IgD-negative memory B cell (primary cell): ENCODE measurements around the gene AGAP1. TPM values are rescaled to one million over a fixed set of nuclear protein-coding genes. Genes with fewer than 3 reads are reported as not detected.

Experiments
- H3K27ac Mint-ChIP-seq, 3 donors: one replicate each; pipeline ENCODE4 v1.8.0; 2020 to 2022; ENCODE audit warnings: mild to moderate bottlenecking in 3 of 3, mixed read lengths in 3 of 3, moderate library complexity in 1 of 3
- H3K27me3 Mint-ChIP-seq: one replicate; pipeline ENCODE4 v1.8.0; 2021; ENCODE audit warnings: mixed read lengths
- H3K36me3 Mint-ChIP-seq: one replicate; pipeline ENCODE4 v1.8.0; 2020; ENCODE audit warnings: mild to moderate bottlenecking, mixed read lengths
- H3K4me1 Mint-ChIP-seq, 3 donors: one replicate each; pipeline ENCODE4 v1.8.0; 2020 to 2022; ENCODE audit warnings: mixed read lengths in 3 of 3, mild to moderate bottlenecking in 1 of 3
- H3K4me3 Mint-ChIP-seq, 4 donors: one replicate each; pipeline ENCODE4 v1.8.0; 2020 to 2022; ENCODE audit warnings: mild to moderate bottlenecking in 4 of 4, mixed read lengths in 4 of 4, moderate library complexity in 3 of 4
- H3K9me3 Mint-ChIP-seq, 3 donors: one replicate each; pipeline ENCODE4 v1.8.0; 2020 to 2021; ENCODE audit warnings: mixed read lengths in 3 of 3, mild to moderate bottlenecking in 1 of 3
- polyA plus RNA-seq: library from polyadenylated mRNA; unstranded; fragments of 300-500 nt; fragmentation: Illumina TruSeq; gene quantifications from one replicate; pipeline ENCODE4 v1.2.3, GENCODE V29; 2021

Gene AGAP1
- polyA plus RNA-seq, 1 donor from 2014 or later = not detected

DNA sequence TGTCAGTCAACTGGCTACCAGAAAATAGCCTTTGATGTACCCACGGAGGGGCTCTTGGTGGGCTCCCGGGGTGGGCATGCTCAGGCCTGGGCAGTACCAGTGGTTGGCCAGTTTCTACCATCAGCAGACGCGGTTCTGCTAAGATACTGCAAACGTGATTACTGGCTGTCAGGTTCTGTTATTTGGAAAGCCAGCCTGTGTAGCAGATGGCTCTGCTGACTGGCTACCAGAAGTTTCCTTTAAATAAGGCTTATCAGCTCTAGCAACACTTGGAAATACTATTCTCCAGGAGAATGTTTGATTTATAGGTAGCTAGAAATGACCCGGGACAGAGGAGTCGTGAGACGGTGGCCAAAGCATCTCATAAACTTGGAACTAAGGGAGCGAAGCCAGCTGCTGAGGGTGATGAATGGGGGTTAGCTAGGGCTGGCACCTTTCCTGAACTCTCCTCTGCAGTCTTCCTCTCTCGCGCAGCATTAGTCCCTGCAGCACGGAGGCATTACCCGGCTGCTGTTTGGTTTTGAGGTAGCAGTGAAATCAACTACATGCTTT lies 171.9 kb downstream of the AGAP1 start:
- H3K27me3 Mint-ChIP-seq = peaks cover 44% of the 10 kb centered on the region
- peaks cover 0 to 4% (median 0%) of the 10 kb centered on the region in 3 donors for H3K9me3 Mint-ChIP-seq
- no peak overlapping the region for H3K27ac Mint-ChIP-seq
- H3K4me1 Mint-ChIP-seq = peaks cover 0 to 5% (median 4%) of the 10 kb centered on the region in 3 donors
- H3K36me3 Mint-ChIP-seq = peaks cover 1% of the 10 kb centered on the region
- H3K4me3 Mint-ChIP-seq = no peak overlapping the region

DNA sequence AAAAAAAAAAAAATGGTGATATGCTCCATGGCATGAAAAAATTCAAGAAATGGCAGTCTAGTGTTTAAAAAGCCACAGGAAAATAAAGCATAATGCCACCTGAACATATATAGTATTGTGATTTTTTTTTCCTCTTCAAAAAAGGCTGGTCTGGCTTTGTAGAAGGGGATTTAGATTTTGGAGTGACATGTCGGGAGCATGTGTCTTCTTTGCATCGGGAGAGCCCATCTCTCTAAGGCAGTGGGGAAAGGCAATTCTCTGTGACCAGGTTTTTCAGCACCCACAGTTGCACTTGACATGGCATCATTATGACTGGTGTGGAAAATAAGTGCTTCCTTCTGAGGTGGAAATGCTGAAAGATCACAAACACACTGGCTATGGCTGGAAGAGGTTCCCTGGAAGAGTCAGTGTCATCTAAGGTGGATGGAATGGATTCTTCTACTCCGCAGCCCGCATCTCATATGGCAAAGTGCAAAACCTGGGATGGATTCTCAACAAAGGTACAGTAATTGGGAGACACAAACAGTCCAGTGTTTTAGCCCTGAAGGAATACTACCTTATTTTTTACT lies 172.5 kb downstream of the AGAP1 start:
- H3K27me3 Mint-ChIP-seq = peaks cover 44% of the 10 kb centered on the region
- peak overlapping the region in 1 of 4 donors; percentile 79 for H3K4me3 Mint-ChIP-seq
- H3K9me3 Mint-ChIP-seq = peaks cover 0 to 2% (median 0%) of the 10 kb centered on the region in 3 donors
- H3K36me3 Mint-ChIP-seq = peaks cover 1% of the 10 kb centered on the region
- no peak overlapping the region for H3K27ac Mint-ChIP-seq
- peaks cover 0 to 5% (median 4%) of the 10 kb centered on the region in 3 donors for H3K4me1 Mint-ChIP-seq

DNA sequence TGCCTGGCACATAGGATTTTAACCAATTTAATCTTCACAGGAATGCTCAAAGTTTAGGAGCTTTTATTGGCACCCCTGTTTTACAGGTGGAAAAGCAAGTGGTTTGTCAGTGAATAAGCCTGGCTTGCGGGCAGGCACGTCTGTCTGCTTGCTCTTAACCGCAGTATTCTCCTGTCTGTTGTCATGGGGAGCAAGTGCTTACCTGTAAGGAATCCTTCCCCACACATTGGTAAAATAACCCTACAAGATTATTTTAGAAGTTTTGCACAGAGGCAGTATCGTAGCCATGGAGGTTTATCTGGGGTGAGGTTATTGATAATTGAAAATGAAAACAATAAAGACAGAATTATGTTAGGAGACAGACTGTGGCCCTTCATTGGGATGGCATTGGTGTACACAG lies 174.9 kb downstream of the AGAP1 start:
- Mint-ChIP-seq H3K27ac (no peak overlapping the region), H3K4me3 (peak overlapping the region in 2 of 4 donors; percentile 20 to 83), H3K4me1 (peaks cover 0 to 5% (median 4%) of the 10 kb centered on the region in 3 donors), H3K9me3 (no peaks in the 10 kb centered on the region), H3K27me3 (peaks cover 43% of the 10 kb centered on the region), H3K36me3 (no peaks in the 10 kb centered on the region)

DNA sequence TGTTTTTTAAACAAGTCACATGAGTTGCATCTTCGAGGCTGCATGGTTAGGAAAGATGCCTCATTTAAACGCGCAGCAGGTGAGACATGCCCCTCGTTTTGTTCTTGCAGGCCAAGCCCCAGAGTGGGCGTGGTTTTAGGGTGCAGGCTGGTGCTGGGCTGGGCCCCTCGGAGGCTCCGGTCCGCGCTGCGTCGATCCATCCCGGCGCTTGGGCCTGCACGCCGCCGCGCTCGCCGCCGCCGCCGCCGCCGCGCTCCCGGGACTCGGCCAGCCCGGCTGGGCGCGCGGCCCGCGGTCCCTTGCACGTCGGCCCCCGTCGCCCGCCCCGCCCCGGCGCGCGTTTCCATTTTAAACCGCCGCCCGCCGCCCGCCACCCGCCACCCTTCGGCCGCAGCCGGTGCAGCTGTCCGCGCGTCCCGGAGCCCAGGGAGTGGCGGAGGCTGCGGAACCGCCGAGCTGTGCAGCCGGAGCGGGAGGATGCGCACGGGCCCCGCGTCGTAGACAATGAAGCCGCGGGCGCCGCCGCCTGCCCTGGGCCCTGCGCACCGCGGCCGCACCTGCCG lies 175.5 kb downstream of the AGAP1 start:
- no peak overlapping the region for H3K27ac Mint-ChIP-seq
- H3K9me3 Mint-ChIP-seq = no peaks in the 10 kb centered on the region
- peaks cover 0 to 5% (median 4%) of the 10 kb centered on the region in 3 donors for H3K4me1 Mint-ChIP-seq
- peaks cover 44% of the 10 kb centered on the region for H3K27me3 Mint-ChIP-seq
- no peaks in the 10 kb centered on the region for H3K36me3 Mint-ChIP-seq
- H3K4me3 Mint-ChIP-seq = peak overlapping the region in 2 of 4 donors; percentile 17 to 83

DNA sequence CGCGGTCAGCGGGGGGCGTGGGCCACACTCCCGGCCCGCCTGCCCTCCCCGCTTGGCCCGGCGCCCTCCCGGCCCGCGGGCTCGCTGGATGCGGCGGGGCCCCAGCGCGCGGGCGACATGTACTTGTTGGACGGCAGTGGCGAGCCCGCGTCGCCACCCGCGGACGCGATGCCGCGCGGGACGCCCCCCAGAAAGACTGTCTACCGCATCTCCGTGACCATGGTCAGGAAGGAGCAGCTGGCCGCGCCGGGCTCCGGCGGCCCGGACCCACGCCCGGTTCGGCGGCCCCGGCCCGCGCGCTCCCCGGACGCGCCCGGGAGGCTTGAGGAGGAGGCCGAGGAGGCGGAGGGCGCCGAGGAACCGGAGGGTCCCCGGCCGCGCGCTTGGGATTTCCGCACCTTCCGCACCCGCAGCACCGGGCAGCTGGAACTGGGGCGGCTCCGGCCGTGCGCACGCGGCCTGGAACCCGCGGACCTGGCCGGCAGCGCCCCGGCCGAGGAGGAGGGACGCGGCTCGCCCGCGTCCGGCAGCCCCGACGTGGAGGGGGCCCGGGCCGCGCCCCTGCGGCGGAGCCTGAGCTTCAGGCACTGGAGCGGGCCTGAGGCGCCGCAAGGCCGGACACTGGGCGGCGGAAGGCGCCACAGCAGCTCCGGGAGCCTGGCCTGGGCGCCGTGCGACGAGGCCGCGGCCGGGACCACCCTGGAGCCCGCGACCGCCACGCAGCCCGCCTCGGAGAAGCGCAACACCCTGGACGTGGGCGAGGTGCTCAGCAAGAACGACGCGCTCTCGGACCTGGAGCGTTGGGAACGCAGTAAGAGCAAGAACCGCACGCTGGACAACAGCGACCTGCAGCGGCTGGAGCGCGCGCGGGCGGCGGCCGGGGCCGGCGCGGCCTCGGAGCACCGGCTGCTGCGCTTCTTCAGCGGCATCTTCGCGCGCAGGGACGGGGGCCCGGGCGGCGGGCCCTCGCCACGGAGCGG lies 176.4 kb downstream of the AGAP1 start:
- no peaks in the 10 kb centered on the region for H3K36me3 Mint-ChIP-seq
- H3K4me1 Mint-ChIP-seq = peaks cover 0 to 5% (median 4%) of the 10 kb centered on the region in 3 donors
- no peak overlapping the region for H3K4me3 Mint-ChIP-seq
- H3K27me3 Mint-ChIP-seq = peaks cover 42% of the 10 kb centered on the region
- no peak overlapping the region for H3K27ac Mint-ChIP-seq
- no peaks in the 10 kb centered on the region for H3K9me3 Mint-ChIP-seq

DNA sequence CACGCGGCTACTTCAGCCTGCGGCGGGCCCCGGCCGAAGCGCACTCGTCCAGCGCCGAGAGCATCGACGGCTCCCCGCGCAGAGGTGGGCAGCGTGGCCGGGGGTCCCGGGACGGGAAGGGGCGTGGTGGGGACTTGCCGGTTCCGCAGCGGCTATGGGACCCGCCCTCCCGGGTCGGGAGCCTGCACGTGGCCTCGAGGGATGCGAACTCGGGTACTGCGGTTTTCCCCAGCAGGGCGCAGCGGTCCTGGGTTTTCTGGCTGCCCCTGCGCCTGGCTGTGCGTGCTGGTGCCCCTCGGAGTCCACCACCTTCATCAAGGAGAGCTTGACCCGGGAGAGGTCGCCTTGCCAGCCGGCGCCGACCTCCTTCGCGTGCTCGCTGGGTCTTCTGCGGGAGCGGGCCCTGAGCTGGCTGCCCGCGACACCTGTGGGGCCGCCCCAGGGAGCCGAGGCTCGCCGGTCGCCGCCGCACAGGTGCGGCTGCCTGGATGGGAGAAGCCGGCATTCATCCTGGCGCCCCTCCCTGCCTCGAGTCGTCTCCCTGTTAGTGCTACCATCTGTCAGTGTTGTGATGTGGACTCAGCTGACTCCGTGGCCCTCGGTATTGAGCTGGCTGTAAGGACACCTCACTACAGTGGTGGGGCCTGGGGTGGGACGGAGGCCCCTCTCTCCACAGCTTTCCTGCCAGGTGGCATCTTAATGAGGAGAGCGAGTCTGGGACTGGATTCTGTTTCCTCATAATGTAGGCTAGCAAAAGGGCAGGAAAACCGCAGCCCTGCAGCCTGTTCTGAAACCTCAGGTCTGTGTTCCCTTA lies 177.3 kb downstream of the AGAP1 start:
- no peak overlapping the region for H3K27ac Mint-ChIP-seq
- peaks cover 36% of the 10 kb centered on the region for H3K27me3 Mint-ChIP-seq
- H3K4me1 Mint-ChIP-seq = peaks cover 0 to 5% (median 4%) of the 10 kb centered on the region in 3 donors
- peak overlapping the region in 1 of 4 donors; percentile 74 for H3K4me3 Mint-ChIP-seq
- H3K36me3 Mint-ChIP-seq = no peaks in the 10 kb centered on the region
- no peaks in the 10 kb centered on the region for H3K9me3 Mint-ChIP-seq

DNA sequence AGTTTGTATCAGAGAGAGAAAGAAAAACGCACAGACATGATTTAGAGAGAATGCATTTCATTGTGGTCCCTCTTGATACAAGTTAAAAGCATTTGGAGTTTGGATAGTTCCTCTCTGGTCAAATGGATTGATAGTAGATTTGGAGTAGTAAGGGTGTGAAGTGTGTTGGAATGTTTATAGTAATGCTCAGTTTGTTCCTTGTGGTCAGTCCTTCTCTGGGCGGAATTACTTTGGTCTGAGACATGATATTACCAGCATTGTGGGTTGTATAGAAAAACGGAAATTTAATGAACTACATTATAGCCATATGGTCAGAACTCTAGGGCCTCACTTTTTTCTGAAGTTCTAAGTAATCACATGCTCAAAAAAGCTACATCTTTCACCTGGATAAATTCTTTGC lies 178.9 kb downstream of the AGAP1 start:
- peaks cover 0 to 5% (median 4%) of the 10 kb centered on the region in 3 donors for H3K4me1 Mint-ChIP-seq
- no peak overlapping the region for H3K4me3 Mint-ChIP-seq
- no peaks in the 10 kb centered on the region for H3K9me3 Mint-ChIP-seq
- peaks cover 26% of the 10 kb centered on the region for H3K27me3 Mint-ChIP-seq
- no peak overlapping the region for H3K27ac Mint-ChIP-seq
- H3K36me3 Mint-ChIP-seq = no peaks in the 10 kb centered on the region

DNA sequence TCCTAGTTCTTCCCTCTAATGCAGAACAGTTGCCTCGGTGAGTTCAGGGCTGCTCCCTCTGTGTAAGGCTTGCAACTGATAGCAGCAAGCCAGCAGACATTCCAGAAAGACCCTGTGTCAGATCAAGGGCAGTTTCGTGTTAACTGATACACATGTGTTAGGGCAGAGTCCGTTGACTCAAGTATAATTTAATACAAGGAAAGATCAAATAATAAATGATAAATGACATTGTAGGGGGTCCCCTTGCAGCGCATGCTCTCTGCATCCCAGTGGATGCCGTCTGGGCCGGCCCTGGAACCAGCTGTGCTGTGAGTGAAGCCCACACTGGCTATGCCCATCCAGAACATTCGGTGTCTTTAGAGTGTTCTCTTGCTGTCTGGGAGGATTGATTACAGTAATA lies 180.3 kb downstream of the AGAP1 start:
- Mint-ChIP-seq H3K27ac (no peak overlapping the region), H3K4me3 (no peak overlapping the region), H3K36me3 (no peaks in the 10 kb centered on the region), H3K4me1 (peaks cover 0 to under 1% (median 0%) of the 10 kb centered on the region in 3 donors), H3K27me3 (peaks cover 16% of the 10 kb centered on the region), H3K9me3 (no peaks in the 10 kb centered on the region)

DNA sequence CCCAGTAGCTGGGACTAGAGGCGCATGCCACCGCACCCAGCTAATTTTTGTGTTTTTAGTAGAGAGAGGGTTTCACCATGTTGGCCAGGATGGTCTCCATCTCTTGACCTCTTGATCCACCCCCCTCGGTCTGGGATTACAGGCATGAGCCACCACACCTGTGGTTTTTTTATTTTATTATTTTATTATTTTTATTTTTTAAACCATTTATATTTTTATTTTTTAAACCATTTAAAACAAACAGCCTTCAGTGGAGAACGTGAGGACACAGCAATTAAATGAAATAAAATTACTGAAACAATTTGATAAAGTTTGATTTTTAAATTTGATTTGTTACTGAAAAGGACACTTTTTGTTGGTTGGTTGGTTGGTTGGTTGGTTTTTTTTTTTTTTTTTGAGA lies 181.0 kb downstream of the AGAP1 start:
- Mint-ChIP-seq H3K36me3 (no peaks in the 10 kb centered on the region), H3K27me3 (peaks cover 15% of the 10 kb centered on the region), H3K27ac (no peak overlapping the region), H3K9me3 (no peaks in the 10 kb centered on the region), H3K4me3 (no peak overlapping the region), H3K4me1 (no peaks in the 10 kb centered on the region)

DNA sequence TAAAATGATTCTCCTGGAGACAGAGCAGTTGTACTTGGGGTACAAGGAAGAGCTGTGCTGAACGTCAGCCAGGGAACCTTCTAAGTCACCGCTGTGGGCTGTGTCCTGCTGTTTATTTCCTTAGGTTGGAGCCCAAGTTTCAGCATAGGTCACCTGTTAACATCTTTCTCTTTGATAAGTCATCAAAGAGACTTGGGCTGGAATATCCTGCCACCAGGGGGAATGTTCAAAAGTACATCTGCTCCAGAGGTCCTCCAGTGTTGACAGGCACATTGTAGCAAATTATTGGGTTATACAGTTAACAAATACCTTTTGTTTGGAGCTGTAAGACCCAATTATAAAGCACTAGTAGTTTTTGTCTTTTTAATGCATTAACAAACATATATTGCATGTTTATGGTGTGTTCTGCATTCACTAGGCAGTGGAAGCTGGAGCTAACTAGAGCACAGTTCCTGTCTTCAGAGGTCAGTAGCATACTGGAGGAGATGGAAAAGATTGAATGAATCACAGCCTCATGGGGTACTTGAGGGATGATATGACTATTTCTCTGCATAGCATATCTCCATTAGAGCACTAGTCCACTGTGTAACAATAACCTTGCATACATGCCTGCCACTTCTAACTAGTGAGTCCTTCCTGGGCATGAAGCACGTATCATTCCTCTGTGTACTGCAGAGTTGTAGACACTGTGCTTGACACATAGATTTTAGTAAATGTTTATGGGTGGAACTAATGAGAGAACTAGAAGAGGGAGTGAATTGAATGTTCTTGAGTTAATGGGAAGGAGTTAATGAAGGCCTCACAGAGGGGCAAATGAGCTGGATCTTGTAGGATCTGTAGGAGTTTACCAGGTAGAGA lies 182.1 kb downstream of the AGAP1 start:
- no peak overlapping the region for H3K4me3 Mint-ChIP-seq
- H3K27me3 Mint-ChIP-seq = peaks cover 15% of the 10 kb centered on the region
- no peaks in the 10 kb centered on the region for H3K36me3 Mint-ChIP-seq
- no peaks in the 10 kb centered on the region for H3K4me1 Mint-ChIP-seq
- no peaks in the 10 kb centered on the region for H3K9me3 Mint-ChIP-seq
- no peak overlapping the region for H3K27ac Mint-ChIP-seq

DNA sequence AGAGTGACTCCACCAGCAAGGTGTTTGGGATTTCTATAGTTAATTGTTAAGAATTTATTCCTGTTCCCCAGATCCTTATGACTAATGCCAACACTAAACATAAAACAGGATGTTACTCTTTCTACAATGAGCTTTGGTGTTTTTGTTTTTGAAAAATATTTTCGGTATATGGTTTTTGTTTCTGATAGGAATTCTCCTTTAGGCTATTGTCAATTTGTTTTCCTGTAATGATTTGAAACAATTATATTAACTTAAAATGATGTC lies 182.6 kb downstream of the AGAP1 start:
- Mint-ChIP-seq H3K27ac (no peak overlapping the region), H3K4me3 (no peak overlapping the region), H3K36me3 (no peaks in the 10 kb centered on the region), H3K27me3 (peaks cover 13% of the 10 kb centered on the region), H3K4me1 (no peaks in the 10 kb centered on the region), H3K9me3 (no peaks in the 10 kb centered on the region)

DNA sequence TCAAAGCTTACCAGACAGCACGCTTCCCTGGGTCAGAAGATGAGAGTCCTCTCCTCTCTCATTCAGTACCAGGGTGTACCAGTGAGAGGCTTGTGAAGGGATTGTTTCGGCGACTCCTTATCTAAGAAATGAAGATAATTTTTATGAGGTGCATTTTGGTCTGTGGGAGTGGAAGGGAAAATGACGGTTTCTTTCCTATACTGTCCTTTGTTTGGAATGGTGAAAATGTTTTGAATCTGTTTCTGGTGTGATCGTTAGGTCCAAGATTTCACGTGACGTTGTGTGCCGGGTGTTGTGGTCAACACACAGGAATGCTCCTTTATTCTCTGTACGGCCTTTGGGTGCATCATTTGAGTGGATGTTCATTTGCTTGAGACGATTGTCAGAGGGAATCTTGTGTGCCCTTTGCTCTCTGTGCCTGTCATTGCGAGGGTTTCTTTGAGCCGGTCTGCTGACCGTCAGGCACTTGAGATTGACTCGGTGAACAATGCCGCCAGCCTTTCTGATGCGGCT lies 183.5 kb downstream of the AGAP1 start:
- Mint-ChIP-seq H3K4me1 (no peaks in the 10 kb centered on the region), H3K27me3 (peaks cover 6% of the 10 kb centered on the region), H3K4me3 (no peak overlapping the region), H3K36me3 (no peaks in the 10 kb centered on the region), H3K9me3 (no peaks in the 10 kb centered on the region), H3K27ac (peak overlapping the region in 1 of 3 donors; percentile 1)

DNA sequence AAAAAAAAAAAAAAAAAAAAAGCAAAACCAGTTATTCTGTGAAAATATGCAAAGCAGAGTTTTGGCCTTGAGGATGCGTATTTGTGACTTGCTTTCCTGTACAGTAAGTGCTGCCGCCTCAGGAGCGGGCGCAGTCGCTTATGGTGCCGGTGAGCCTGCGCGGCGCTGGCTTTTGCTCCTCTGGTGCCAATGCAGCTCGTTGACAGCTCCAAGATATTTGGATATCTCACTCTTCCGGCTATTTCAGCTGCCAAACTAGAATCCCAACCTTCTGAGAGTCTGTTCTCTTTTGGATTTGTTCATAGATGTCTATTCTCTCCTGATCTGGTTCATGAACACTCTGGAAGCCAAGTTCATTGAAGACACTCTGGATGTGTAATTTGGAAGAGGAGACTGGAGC lies 184.1 kb downstream of the AGAP1 start:
- Mint-ChIP-seq H3K4me1 (no peaks in the 10 kb centered on the region), H3K27me3 (peaks cover 6% of the 10 kb centered on the region), H3K27ac (no peak overlapping the region), H3K4me3 (no peak overlapping the region), H3K9me3 (no peaks in the 10 kb centered on the region), H3K36me3 (no peaks in the 10 kb centered on the region)

DNA sequence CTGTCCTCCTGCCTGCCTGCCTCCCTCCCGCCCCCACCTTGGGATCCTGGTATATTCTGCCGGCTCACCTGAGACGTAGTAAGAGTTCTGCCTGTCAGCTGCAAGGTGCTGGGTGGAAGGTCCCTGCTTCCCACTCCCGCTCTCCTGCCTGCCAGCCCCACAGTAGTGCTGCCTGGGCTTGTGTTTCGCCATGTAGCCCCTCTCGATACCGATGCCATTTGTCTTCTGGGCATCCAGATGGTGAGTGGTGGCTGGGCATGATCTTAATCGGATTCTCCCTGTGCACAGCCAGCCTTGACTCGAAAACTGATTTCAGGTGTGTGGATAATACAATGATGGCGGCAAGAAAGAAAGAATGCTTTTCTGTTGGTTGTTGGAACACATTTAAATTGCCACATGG lies 184.9 kb downstream of the AGAP1 start:
- Mint-ChIP-seq H3K4me3 (peak overlapping the region in 1 of 4 donors; percentile 6), H3K36me3 (no peaks in the 10 kb centered on the region), H3K9me3 (no peaks in the 10 kb centered on the region), H3K27ac (no peak overlapping the region), H3K27me3 (peaks cover 6% of the 10 kb centered on the region), H3K4me1 (no peaks in the 10 kb centered on the region)
